ENCODE measurements around the gene P2RY6. TPM values are rescaled to one million over a fixed set of nuclear protein-coding genes. Genes with fewer than 3 reads are reported as not detected.

P2RY6 gene
- total and polyA plus RNA-seq, 2 of the 8 experiments (the other 6 are each of a cell fraction or from before 2014, with no cell fraction given) = 0.15 TPM; not detected in 1

DNA sequence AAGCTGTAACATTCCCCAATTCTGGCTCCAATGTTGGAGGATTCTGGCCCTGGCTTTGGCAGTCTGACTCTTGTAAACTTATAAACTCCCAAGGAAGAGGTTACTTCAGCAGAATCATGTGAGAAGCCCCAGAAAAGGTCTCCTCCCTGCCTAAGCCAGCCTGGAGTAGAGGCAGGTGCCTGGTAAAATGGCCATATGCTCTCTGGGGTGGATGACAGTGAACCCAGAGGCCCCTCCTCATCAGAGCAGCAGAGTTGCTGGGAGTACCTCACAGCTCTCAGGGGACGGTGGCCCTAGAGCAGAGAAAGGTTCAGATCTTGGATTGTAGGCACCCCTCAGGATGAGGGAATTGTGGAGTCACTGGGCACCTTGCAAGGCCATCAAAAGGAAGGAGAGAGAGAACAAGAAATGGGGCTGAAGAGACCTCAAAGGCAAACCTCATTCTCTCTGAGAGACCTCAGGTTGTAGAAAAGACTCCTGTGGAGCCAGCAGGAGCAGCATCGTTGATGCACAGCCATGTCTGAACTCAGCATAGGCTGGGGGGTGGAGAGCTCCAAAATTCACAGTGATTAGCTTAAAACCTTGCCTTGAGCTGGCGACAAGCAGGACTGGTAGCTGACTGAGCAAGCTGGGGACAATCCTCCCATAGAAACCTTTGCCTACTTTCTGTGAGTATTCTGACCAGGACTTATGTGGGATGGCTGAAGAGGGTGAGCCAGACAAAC is 4.9 kb upstream of the P2RY6 start:
- no peak overlapping the region for H4K8ac ChIP-seq (ENCODE audit: extremely low read depth, insufficient read depth, low read length)
- no peak overlapping the region for H2BK12ac ChIP-seq (ENCODE audit: low read depth, low read length)
- H2BK120ac ChIP-seq (replicated peaks; ENCODE audit: low read depth, low read length) = no peak overlapping the region
- no peak overlapping the region for H3K4me2 ChIP-seq (ENCODE audit: insufficient read depth in 1 of 2, low read depth in 2 of 2, low read length in 2 of 2)
- no peak overlapping the region for H4K5ac ChIP-seq (ENCODE audit: insufficient read length, low read depth, low read length)
- no peak overlapping the region for H3K56ac ChIP-seq (replicated peaks; ENCODE audit: insufficient read length, low read depth, low read length)
- H3K14ac ChIP-seq (ENCODE audit: insufficient read length) = no peak overlapping the region
- peaks cover 0 to 1% of the 10 kb centered on the region in 2 experiments for H4K20me1 ChIP-seq (replicated peaks in 1 of 2; ENCODE audit: control insufficient read depth in 1 of 2, insufficient read depth in 2 of 2, low read length in 2 of 2)
- TF ChIP-seq ASH2L (IDR thresholded peaks at IDR 0.05; ENCODE audit: low read length) = no peak
- no peak overlapping the region for H4K91ac ChIP-seq (replicated peaks; ENCODE audit: insufficient read length, low read length)
- H3K27me3 ChIP-seq (replicated peaks in 1 of 4; ENCODE audit: control insufficient read depth in 3 of 4, extremely low read depth in 1 of 4, insufficient read depth in 3 of 4, low read length in 3 of 4) = peaks cover 0 to 13% (median 12%) of the 10 kb centered on the region in 4 experiments; a peak in 5 of 7 replicates
- no peak overlapping the region for H3K9ac ChIP-seq (replicated peaks in 1 of 4; ENCODE audit: extremely low read depth in 1 of 4, low read depth in 3 of 4, low read length in 3 of 4)
- H3K79me1 ChIP-seq (ENCODE audit: low read depth, low read length) = 0 out of 2 replicates have a peak, but pooled peaks cover 3% of the 10 kb centered on the region
- H3K4me1 ChIP-seq (replicated peaks in 1 of 4; ENCODE audit: control insufficient read depth in 3 of 4, insufficient read depth in 4 of 4, low read length in 3 of 4) = peaks cover 0 to 15% (median 11%) of the 10 kb centered on the region in 4 experiments; a peak in 6 of 7 replicates
- no peak overlapping the region for H3K18ac ChIP-seq (ENCODE audit: extremely low read depth, low read length)
- H2BK15ac ChIP-seq (ENCODE audit: low read length) = no peak overlapping the region
- ChIA-PET CTCF (ENCODE audit: partially characterized antibody) (interaction anchor here (0.7 to 16.5 kb wide), 15 partner anchors 8 to 358 kb away, joined by 3 to 173 read pairs (median 4); no protein-coding TSS in a partner anchor), POLR2A (ENCODE audit: partially characterized antibody) (interaction anchor here (0.6 kb wide), 1 partner anchor 387 kb away, joined by 3 read pairs; no protein-coding TSS in a partner anchor)
- H2BK5ac ChIP-seq (ENCODE audit: low read depth, low read length) = no peak overlapping the region
- H3K27ac ChIP-seq (ENCODE audit: low read depth, low read length) = no peak overlapping the region
- H3K23ac ChIP-seq (ENCODE audit: insufficient read length) = no peak overlapping the region
- no peaks in the 10 kb centered on the region for H3K79me2 ChIP-seq (ENCODE audit: control insufficient read depth in 1 of 2, insufficient read depth in 2 of 2, low read length in 2 of 2)
- H3K36me3 ChIP-seq (ENCODE audit: control insufficient read depth in 2 of 4, insufficient read depth in 4 of 4, low read length in 3 of 4) = no peaks in the 10 kb centered on the region
- H2BK20ac ChIP-seq (ENCODE audit: low read length) = no peak overlapping the region
- H2AK5ac ChIP-seq (ENCODE audit: low read depth, low read length) = no peak overlapping the region
- no peak overlapping the region for H3K4ac ChIP-seq (replicated peaks; ENCODE audit: insufficient read length, low read depth, low read length)
- no peak overlapping the region for H2AFZ ChIP-seq (ENCODE audit: low read length)
- no peaks in the 10 kb centered on the region for H3K9me3 ChIP-seq (ENCODE audit: insufficient read depth in 2 of 2, low read depth in 1 of 2, low read length in 1 of 2)
- H3K4me3 ChIP-seq (ENCODE audit: extremely low read depth in 1 of 4, insufficient read depth in 2 of 4, low read depth in 3 of 4, low read length in 4 of 4) = no peak overlapping the region
- WGBS, 2 experiments (ENCODE audit: extremely low coverage in 1 of 2, insufficient coverage in 1 of 2, insufficient read length in 1 of 2, insufficient replicate concordance in 2 of 2, low coverage in 1 of 2, low lambda C conversion rate in 2 of 2, missing lambda C conversion rate in 1 of 2) = 80% methylated on average over 3 of the region's 3 CpGs; no CpG with 5 or more reads in 1 of the 2 experiments
- H3K23me2 ChIP-seq (ENCODE audit: low read depth, low read length) = no peaks in the 10 kb centered on the region; the same call in 1 of the 2 replicates
- FAIRE-seq (no peak), DNase-seq (ENCODE audit: low read depth in 1 of 2, low spot score in 2 of 2) (no peak)

Data from H1 (cell line).